Pericardium fibroblast (primary cell): ENCODE measurements around the gene DTWD2. TPM values are rescaled to one million over a fixed set of nuclear protein-coding genes. Genes with fewer than 3 reads are reported as not detected.

Experiments
- total RNA-seq: library from RNA; depleted of rRNA; stranded (reverse); fragments of >200 nt; gene quantifications from 2 replicates; pipeline ENCODE4 v1.2.3, GENCODE V29; 2015

DTWD2 gene
- total RNA-seq, result 1.2 and 2.2 TPM in 2 replicates

GRCh38 chr5:118987988-118988865 is at the start of gene DTWD2:
Gene DTWD2 (minus strand): TSS chr5:118988547. CDS start chr5:118988511, 36 bp downstream.

Other genes starting within 250 kb of the DTWD2 start
- gene DMXL1, start 82.5 kb upstream of the DTWD2 start, total RNA-seq, result 13.1 and 34.4 TPM in 2 replicates